ENCODE measurements around the gene SCN11A. TPM values are rescaled to one million over a fixed set of nuclear protein-coding genes. Genes with fewer than 3 reads are reported as not detected.
A peak's percentile ranks its signal among the peaks of the same experiment; 100 is the strongest.

The SCN11A gene
- total and polyA plus RNA-seq, 2 of the 13 experiments (the other 11 are each of a cell fraction or from before 2014, with no cell fraction given) = 0.02 to 0.11 TPM

GRCh38 chr3:39051649-39052561 is at the start of gene SCN11A, which contains the start of gene WDR48 (continued):
- TF ChIP-seq GTF2F1 (IDR thresholded peaks at IDR 0.05; ENCODE audit: low read length) (no peak; the same call in 1 of the 2 replicates), BRF2 (CRISPR knock-in tag; IDR thresholded peaks at IDR 0.05) (0 out of 2 replicates have a peak, but pooled peaks have one; percentile 41), ZNF24 (IDR thresholded peaks at IDR 0.05) (no peak), ZNF331 (CRISPR knock-in tag; IDR thresholded peaks at IDR 0.05) (peak; percentile 56; the same call in 1 of the 2 replicates), CSRNP1 (CRISPR knock-in tag; IDR thresholded peaks at IDR 0.05) (no peak), HOMEZ (CRISPR knock-in tag; IDR thresholded peaks at IDR 0.05; ENCODE audit: low read depth) (peak; percentile 32; the same call in 1 of the 2 replicates), ZNF281 (CRISPR knock-in tag; IDR thresholded peaks at IDR 0.05; ENCODE audit: borderline replicate concordance) (0 out of 2 replicates have a peak, but pooled peaks have one; percentile 6), RERE (CRISPR knock-in tag; IDR thresholded peaks at IDR 0.05; ENCODE audit: low read depth) (no peak), ZNF441 (CRISPR knock-in tag; IDR thresholded peaks at IDR 0.05; ENCODE audit: borderline replicate concordance) (peak; percentile 74; the same call in 1 of the 2 replicates), KDM6A (CRISPR knock-in tag; IDR thresholded peaks at IDR 0.05; ENCODE audit: low read depth) (no peak), NFRKB (IDR thresholded peaks at IDR 0.05) (no peak), ZNF30 (CRISPR knock-in tag; IDR thresholded peaks at IDR 0.05) (no peak), ZKSCAN5 (CRISPR knock-in tag; IDR thresholded peaks at IDR 0.05) (no peak), ZNF547 (CRISPR knock-in tag; IDR thresholded peaks at IDR 0.05) (peak; percentile 90)
